Pons (tissue), 1 donor: ENCODE measurements around the gene SV2C.
A peak's percentile ranks its signal among the peaks of the same experiment; 100 is the strongest.

Experiments
- DNase-seq: peaks from one replicate; pipeline ENCODE4 v3.0.0-alpha.2; 2016; ENCODE audit warnings: low spot score

SV2C gene

DNA sequence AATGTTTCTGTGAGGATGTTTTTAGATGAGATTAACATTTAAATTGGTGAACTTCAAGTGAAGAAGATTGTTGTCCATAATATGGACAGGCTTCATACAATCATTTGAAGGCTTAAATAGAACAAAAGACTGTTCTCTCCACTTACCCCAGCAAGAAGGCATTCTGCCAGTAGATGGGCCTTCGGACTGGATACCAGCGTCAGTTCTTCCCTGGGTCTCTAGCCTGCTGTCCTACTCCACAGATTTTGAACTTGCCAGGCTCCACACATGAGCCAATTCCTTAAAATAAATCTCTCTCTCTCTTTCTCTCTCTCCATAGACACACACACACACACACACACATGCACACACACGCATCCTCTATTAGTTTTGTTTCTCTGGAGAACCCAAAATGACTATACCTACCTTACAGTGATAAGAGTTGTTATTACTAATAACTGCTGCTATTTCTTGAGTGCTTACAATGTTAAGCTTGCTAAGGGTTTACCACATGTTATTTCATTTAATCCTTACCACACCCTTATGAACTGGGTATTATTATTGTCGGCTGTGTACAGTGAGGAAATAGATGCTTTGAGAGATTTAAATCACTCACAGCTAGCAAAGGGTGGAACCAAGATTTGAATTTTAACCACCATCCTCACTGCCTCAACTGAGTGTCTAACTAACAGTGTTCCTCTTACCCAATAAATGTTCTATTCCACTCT is 300.1 kb downstream of the SV2C start:
- DNase-seq: no peak

GRCh38 chr5:76384189-76384588 is 301.0 kb downstream of the SV2C start:
- no peak for DNase-seq

- DNase-seq: no peak
Measured at GRCh38 chr5:76384705-76385104, 301.5 kb downstream of the SV2C start.

DNA sequence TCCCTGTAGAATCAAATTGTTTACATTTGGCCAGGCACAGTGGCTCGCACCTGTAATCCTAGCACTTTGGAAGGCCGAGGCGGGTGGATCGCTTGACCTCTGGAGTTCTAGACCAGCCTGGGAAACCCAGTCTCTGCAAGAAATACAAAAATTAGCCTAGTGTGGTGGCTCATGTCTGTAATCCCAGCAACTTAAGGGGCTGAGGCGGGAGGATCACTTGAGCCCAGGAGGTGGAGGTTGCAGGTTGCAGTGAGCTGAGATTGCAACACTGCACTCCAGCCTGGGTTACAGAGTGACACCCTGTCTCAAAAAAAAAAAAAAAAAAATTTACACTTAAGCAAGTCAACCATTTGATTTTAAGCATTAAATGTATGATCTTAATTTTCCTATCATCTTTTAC is 302.4 kb downstream of the SV2C start:
- DNase-seq: no peak

GRCh38 chr5:76386360-76386759 is 303.2 kb downstream of the SV2C start:
- no peak for DNase-seq

- DNase-seq: no peak
Measured at GRCh38 chr5:76388236-76388635, 305.1 kb downstream of the SV2C start.

GRCh38 chr5:76388791-76389512 is 305.8 kb downstream of the SV2C start:
- DNase-seq: no peak

GRCh38 chr5:76389513-76390154 is 306.5 kb downstream of the SV2C start:
- DNase-seq: no peak

DNA sequence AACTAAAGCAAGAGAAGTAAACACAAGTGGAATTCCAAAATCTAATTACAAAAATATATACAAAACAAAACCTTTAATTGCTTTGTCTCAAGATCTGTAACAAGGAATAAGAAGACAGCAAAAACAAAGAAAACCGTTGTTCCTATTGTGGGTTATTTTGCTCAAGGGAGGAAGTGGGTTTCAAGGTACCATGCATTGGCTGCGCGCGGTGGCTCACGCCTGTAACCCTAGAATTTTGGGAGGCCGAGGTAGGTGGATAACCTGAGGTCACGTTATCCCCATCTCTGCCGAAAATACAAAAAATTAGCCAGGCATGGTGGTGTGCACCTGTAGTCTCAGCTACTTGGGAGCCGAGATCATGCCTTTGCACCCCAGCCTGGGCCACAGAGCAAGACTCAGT is 307.8 kb downstream of the SV2C start:
- no peak for DNase-seq

DNA sequence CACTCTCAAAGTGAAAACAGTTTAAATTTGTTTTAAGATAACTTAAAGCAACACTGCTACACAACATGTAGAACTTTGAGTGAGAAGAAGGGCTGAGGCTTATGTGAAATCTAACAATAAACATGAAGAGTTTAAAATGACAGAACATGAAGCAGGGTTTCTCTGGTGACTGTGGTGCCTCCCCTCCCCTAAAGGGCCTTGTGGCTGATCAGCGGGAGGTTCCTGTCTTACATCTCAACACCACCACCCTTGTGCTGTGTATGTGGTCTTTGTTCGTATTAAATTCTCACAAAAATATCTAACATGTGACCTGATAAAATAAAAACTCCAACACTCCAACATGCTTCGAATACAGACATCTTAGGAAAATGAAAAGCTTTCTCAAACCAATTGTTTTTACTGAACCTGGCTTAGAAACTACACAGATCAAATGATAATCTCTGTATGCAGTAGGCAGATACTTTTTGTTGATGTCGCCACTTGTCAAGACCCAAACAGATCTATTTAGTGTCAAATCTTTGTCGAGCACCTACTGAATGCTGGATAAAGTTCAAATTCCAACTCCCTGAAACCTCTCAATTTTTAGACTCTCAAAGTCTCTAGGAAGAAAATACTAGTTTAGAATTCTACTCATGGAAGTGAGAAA is 310.0 kb downstream of the SV2C start:
- no peak for DNase-seq

- DNase-seq: no peak
Measured at GRCh38 chr5:76397200-76397599, 314.0 kb downstream of the SV2C start.

GRCh38 chr5:76399268-76399667 is 316.1 kb downstream of the SV2C start:
- no peak for DNase-seq

- no peak for DNase-seq
Measured at GRCh38 chr5:76400466-76400865, 317.3 kb downstream of the SV2C start.

DNA sequence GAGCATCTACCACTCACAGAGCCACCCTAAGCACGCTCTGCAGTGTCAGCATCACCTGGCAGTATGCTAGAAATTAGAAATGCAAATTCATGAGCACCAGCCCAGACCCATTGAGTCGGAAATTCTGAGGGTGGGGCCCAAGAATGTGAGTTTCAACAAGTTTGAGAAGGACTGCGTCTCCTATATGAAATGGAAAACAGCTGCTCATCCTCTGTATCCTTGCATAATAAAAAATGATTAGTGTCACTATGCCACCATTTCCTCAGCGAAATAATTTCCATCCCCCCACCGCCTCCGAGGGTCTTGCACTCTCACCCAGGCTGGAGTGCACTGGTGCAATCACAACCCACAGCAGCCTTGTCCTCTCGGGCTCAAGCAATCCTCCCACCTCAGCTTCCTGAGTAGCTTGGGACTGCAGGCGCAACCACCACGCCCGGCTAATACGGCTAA is 318.6 kb downstream of the SV2C start:
- DNase-seq: no peak

GRCh38 chr5:76402251-76402885 is 319.2 kb downstream of the SV2C start:
- DNase-seq: peak; percentile 24

GRCh38 chr5:76402886-76403765 is 319.9 kb downstream of the SV2C start, which contains the start of gene IQGAP2:
Gene IQGAP2, plus strand, starts transcription at chr5:76403285. Its CDS starts 261 bp downstream, at chr5:76403546.
- DNase-seq: peak; percentile 60
